GM19238 (cell line): Measurements from ENCODE around the gene PALS2.
A peak's percentile ranks its signal among the peaks of the same experiment; 100 is the strongest.

ENCODE experiments used
- DNase-seq: peaks from one replicate; pipeline ENCODE4 v3.0.0; 2011; ENCODE audit warnings: low spot score; ENCODE audit not compliant: insufficient read length

Gene PALS2

GRCh38 chr7:24572997-24573553 is at the start of gene PALS2:
TSS of gene PALS2 (plus strand) at chr7:24573452. CDS start at chr7:24623668, 50,216 bp downstream.
- peak; percentile 75 for DNase-seq

GRCh38 chr7:24531255-24531654 is 42.0 kb upstream of the PALS2 start:
- no peak for DNase-seq

- DNase-seq, result no peak
Measured at GRCh38 chr7:24536682-24537081, 36.6 kb upstream of the PALS2 start.

GRCh38 chr7:24540956-24541355 is 32.3 kb upstream of the PALS2 start:
- no peak for DNase-seq

- no peak for DNase-seq
Measured at GRCh38 chr7:24545215-24545614, 28.0 kb upstream of the PALS2 start.

- DNase-seq, result no peak
Measured at GRCh38 chr7:24548390-24548789, 24.9 kb upstream of the PALS2 start.

- DNase-seq, result no peak
Measured at GRCh38 chr7:24549991-24550390, 23.3 kb upstream of the PALS2 start.

GRCh38 chr7:24555184-24555583 is 18.1 kb upstream of the PALS2 start:
- no peak for DNase-seq

- DNase-seq, result no peak
Measured at GRCh38 chr7:24555719-24556118, 17.5 kb upstream of the PALS2 start.

- no peak for DNase-seq
Measured at GRCh38 chr7:24560772-24561171, 12.5 kb upstream of the PALS2 start.

GRCh38 chr7:24566274-24566673 is 7.0 kb upstream of the PALS2 start:
- no peak for DNase-seq

GRCh38 chr7:24570983-24571382 is 2.3 kb upstream of the PALS2 start:
- no peak for DNase-seq

- DNase-seq, result no peak
Measured at GRCh38 chr7:24572016-24572392, 1.2 kb upstream of the PALS2 start.

GRCh38 chr7:24572393-24572996 is 757 bp upstream of the PALS2 start:
- no peak for DNase-seq

GRCh38 chr7:24573554-24574338 is 494 bp downstream of the PALS2 start:
- DNase-seq, result peak; percentile 41

GRCh38 chr7:24574386-24574785 is 1.1 kb downstream of the PALS2 start:
- no peak for DNase-seq

- DNase-seq, result no peak
Measured at GRCh38 chr7:24574950-24575349, 1.7 kb downstream of the PALS2 start.

GRCh38 chr7:24576171-24577025 is 3.1 kb downstream of the PALS2 start:
- no peak for DNase-seq

- no peak for DNase-seq
Measured at GRCh38 chr7:24578052-24578451, 4.8 kb downstream of the PALS2 start.

GRCh38 chr7:24580283-24580946 is 7.2 kb downstream of the PALS2 start:
- DNase-seq, result no peak

GRCh38 chr7:24582166-24582565 is 8.9 kb downstream of the PALS2 start:
- DNase-seq, result no peak
